IPS DF 4.7 (cell line): Measurements from ENCODE around the gene GSTM2.

Source experiments
- DNase-seq: peaks from one replicate; pipeline ENCODE4 v3.0.0-alpha.2; 2013; ENCODE audit warnings: low spot score; ENCODE audit errors: extremely low read depth

GSTM2 gene

DNA sequence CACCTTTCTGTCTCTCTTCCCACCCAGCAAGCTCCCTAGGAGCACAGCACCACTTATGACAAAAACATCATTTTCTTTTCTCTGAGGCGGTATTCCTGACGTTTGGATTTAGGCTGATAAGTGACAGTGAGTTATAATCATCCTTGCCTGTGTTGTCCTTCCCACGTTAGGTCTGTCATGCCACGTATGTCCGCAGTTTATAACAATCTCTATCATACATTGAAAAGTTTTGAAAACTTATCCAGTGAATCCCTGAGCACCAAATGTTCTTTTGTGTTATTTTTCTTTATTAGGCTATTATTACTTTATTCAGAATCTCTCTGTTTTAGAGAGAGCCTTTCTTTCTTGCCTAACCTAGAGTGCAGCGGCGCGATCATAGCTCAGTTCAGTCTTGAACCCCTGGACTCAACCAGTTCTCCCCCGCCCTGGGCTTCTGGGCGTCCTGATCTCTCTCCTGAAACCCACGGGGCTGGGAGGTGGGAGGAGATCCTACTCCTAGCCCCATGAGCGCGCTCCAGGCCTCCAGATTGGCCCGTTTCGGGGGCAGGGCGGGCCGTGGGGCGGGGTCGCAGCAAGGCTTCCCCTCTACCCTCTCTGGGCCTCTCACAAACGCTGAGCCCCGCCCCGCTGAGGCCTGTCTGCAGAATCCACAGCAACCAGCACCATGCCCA lies at the start of gene GSTM2:
GSTM2 (plus strand) TSS at position 606 of the 671 bp plus-strand sequence; CDS start at position 665, 59 bp downstream.
- no peak for DNase-seq

DNA sequence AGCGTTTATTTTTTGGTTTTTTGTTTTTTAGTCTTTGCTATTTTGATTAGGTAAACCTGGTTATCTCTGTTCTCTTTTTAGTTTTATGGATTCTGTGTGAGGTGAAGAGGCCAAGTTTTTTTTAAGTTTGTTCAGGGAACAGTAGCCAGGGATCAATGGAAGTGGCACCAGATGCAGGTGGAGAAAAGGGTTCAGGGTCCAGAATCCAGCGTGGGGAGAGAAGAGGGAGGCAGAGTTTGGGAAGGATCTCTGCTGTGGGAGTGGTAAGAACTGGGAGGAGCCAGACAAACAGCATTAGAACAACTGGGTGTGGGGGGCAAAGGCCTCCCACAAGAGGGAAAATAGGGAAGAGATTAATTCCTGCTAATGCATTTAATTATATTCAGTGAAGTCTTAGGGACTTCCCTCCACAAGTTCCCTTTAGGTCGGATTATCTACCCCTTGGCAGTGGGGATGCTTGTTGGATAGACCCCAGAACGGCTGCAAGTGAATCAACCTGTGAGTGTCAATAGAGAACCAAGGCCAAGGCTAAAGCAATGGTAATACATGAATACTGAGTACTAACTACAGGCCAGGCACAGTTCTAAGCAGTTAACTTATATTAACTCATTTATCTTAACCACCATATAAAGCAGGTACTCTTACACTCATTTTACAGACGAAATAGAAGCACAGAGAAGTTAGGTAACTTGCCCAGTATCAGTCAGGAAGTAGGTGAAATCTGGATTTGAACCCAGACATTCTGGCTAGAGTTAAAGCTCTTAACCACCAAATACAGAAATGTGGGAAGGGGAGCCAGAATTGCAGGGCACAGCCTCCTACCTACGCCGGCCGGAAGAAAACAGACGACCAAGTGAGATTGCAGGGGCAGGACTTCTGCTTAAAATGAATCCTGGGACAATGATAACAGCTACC lies 48.9 kb upstream of the GSTM2 start:
- no peak for DNase-seq

DNA sequence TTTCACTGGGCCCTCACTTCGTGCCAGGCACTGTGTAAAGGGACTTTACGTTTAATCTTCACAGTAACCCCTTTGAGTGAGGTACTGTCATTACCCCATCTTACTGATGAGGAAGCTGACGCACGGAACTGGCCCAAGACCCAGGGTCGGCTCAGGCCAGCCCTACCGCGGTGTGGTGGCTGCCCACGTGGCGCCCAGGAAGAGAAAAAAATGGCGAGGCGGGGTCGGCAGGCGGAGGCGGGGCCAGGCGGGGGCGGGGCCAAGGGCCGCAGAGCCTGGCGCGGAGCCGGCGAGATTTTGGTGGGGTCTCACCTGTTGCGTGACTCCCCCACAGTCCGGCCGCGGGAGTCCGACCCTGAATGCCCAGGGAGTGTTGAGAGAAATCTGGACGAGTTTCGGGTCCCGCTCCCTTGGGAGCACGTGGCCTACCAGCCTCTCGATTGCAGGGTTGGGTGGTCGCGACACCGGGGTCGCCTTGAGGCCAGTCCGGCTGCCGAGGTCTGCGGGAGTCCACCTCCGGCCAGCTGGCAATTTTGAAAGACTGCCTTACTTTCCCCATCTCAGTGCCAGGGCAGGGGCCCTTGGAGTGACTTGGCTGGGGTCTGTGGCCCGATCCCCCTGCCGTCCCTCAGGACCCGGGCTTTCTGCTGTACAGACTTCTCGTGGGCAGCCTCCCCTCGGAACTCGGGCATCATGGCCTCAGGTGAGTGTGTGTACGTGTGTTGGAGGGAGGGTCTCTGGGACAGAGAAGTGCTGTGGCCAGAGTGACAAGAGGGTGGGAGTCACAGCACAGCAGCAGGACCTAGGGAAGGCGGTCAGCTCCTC lies 48.1 kb upstream of the GSTM2 start, which contains the start of the genes AMPD2 and GNAT2:
AMPD2 (plus strand) TSS at position 262 of the 825 bp plus-strand sequence. CDS start 1,339 bp downstream, outside the sequence.
GNAT2 (minus strand) TSS at position 41 of the 825 bp plus-strand sequence. CDS start 6,746 bp downstream, outside the sequence.
- no peak for DNase-seq

GRCh38 chr1:109620401-109620791 lies 47.5 kb upstream of the GSTM2 start:
- no peak for DNase-seq

DNA sequence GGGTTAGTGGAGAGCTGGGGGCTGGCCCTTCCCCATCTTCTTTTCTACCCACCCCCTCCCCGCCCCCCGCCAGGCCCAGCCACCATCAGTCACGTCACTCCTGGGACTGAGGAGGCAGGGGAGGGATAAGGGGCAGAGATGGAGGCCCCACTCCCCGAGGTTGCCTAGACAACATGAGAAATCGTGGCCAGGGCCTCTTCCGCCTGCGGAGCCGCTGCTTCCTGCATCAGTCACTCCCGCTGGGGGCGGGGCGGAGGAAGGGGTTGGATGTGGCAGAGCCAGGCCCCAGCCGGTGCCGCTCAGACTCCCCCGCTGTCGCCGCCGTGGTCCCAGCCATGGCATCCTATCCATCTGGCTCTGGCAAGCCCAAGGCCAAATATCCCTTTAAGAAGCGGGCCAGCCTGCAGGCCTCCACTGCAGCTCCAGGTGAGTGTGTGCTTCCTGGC lies 47.0 kb upstream of the GSTM2 start:
- no peak for DNase-seq

DNA sequence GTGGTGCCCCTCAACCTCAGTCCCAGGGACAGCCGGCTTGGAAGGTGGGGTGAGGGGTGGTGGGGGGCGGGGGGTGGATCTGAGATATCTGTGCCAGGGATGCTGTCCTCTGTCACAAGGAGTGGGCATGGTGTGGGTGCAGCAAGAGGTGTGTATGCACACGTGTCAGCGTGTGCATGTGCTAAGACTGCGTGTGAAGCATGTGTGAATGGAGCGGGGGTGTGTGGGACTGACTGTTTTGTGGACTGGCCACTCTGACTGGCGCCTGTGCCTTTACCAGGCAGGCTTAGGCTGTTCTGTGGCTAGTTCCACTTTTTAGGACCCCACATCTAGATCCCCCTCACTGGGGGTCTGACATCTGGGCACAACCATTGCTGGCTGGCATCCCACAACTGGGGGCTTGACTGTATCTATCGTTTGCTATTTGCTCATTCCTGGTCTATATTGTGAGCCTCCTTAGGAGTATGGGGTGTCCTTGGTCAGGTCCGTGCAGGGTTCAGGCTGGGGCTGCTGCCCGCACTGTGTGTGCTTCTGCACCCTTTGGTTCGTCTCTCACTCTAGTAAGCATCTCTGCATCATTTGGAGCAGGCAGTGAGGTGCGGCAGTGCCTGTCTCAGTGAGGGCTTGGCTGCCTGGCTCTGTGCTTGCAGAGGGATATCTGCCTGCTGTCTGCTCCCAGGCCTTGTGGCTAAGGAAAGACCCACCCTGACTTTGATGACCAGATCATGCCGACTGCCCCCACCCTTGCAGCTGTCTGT lies 46.3 kb upstream of the GSTM2 start:
- no peak for DNase-seq

DNA sequence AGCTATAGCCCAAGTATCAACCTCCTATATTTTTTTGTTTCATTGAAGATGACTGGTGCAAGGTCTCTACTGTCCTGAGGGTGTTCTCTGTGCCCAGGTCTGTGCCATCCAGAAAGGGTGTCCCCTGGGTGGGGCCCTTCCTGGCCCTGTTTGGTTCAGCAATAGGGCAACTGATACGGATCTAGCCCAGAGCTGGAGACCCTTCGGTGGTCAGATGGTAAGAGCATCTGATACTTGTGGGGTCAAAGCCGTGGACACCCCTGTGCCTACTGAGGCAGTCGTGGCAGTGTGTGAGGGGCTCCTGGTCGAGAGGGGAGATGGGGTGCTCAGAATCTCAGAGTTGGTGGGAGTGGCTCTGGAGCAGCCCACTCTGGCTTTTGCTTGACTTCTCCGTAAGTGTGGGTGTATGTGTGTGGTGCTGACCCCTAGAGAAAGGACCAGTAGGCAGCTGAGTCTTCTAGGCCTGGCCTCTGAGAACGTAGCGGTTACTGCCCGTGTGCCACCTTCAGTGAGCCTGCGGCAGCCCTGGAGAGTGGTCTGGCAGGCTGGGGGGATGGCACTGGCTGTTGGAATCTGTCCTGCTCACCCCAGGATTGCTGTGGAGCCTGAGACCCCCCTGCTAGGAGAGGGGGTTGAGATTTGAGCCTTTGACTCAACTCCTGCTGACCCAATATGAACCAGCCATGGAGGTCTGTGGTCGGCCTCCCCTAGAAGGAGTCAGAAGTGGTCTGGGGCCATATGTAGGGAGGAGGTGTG lies 45.5 kb upstream of the GSTM2 start:
- DNase-seq, result no peak

- DNase-seq, result no peak
Measured at GRCh38 chr1:109622895-109623294, 45.0 kb upstream of the GSTM2 start.

- no peak for DNase-seq
Measured at GRCh38 chr1:109623601-109624161, 44.2 kb upstream of the GSTM2 start.

DNA sequence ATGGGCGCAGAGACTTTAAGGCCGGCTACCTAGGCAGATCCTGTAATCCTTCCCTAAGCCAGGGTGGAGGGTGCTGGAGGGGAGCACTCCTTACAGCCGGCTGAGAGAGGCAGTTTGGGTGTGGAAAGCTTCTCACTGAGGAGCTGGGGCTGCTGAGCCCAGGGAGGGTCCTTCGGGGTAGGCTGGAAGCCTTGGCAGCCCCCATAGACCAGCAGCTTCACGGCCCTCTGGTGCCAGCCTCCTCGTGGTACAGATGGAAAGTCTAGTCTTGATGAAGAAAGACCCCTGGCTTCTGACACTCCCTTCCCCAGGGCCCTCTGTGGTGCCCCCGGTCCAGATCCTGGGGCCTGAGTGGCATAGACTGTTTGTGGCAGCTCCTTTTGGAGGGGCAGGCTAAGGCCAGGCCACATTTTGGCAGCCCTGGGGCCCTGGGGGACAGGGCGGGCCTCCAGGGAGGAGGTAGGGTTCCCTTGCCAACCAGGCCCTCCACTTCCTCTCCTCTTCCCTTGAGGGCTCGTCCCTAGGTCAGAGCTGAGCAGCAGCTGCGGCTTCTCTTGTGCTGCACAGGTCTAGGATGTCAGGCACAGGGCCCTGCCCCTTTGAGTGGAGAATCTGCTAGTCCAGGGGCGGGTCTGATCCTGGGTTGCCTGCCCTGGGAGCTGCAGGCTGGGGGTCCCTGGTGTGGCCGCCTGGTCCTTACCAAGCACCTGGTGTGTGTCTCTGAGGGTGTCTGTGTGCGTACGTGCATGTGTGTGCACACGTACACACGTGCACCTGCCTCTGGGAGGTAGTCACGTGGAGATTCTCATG lies 43.5 kb upstream of the GSTM2 start:
- no peak for DNase-seq

GRCh38 chr1:109625176-109625575 lies 42.7 kb upstream of the GSTM2 start:
- DNase-seq, result no peak

- no peak for DNase-seq
Measured at GRCh38 chr1:109625601-109626560, 42.0 kb upstream of the GSTM2 start.

DNA sequence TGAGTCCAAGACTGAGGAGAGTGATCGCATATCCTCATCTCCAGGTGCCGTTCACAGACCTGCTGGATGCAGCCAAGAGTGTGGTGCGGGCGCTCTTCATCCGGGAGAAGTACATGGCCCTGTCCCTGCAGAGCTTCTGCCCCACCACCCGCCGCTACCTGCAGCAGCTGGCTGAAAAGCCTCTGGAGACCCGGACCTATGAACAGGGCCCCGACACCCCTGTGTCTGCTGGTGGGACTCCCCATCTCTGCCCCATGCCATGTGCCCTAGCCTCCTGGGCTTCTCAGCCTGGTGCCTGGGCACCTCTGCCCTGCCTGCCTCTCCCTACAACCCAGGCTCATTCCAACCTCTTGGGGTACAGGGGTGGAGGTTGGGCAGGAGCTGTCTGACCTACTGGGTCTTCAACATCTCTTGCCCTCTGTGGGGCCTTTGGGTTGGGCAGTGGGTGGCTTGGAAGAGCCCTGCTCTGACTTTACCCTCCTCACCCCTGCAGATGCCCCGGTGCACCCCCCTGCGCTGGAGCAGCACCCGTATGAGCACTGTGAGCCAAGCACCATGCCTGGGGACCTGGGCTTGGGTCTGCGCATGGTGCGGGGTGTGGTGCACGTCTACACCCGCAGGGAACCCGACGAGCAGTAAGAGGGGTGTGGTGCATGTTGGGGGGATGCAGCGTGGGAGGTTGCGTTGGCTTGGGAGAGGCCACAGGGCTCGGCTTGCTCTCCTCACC lies 41.0 kb upstream of the GSTM2 start:
- DNase-seq, result no peak

DNA sequence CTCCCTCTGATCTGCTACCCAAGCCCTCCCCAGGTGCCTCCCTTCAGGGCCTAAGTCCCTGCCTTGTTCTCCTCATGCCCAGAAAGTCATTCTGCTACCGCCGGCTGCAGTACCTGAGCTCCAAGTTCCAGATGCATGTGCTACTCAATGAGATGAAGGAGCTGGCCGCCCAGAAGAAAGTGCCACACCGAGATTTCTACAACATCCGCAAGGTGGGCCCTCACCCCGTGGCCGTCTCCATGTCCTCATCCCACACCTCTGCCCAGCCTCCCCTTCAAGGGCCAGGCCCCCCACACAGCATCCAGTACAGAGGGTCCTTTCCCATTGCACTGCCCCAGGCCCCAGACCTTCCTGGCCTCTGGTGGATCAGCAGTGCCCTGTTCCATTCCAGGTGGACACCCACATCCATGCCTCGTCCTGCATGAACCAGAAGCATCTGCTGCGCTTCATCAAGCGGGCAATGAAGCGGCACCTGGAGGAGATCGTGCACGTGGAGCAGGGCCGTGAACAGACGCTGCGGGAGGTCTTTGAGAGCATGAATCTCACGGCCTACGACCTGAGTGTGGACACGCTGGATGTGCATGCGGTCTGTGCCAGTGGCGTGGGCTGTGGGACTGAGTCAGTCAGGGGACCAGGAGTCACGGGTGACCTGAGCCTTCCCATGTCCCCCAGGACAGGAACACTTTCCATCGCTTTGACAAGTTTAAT lies 40.0 kb upstream of the GSTM2 start:
- no peak for DNase-seq

- no peak for DNase-seq
Measured at GRCh38 chr1:109628540-109629321, 39.1 kb upstream of the GSTM2 start.
